COLO668 (cell line): ENCODE results near the gene CKS1B.

Experiments used
- DNase-seq: peaks from one replicate; lab custom pipeline; 2025; ENCODE audit not compliant: unreplicated experiment; lab: John Stamatoyannopoulos, UW

The CKS1B gene

GRCh38 chr1:154945160-154945961 is 29.1 kb upstream of the CKS1B start:
- no peak for DNase-seq

GRCh38 chr1:154945962-154946850 is 28.3 kb upstream of the CKS1B start:
- no peak for DNase-seq

- no peak for DNase-seq
These were observed 26.4 kb upstream of the CKS1B start for GRCh38 chr1:154948079-154948478.

- no peak for DNase-seq
These were observed 22.4 kb upstream of the CKS1B start for GRCh38 chr1:154951901-154952657.

DNA sequence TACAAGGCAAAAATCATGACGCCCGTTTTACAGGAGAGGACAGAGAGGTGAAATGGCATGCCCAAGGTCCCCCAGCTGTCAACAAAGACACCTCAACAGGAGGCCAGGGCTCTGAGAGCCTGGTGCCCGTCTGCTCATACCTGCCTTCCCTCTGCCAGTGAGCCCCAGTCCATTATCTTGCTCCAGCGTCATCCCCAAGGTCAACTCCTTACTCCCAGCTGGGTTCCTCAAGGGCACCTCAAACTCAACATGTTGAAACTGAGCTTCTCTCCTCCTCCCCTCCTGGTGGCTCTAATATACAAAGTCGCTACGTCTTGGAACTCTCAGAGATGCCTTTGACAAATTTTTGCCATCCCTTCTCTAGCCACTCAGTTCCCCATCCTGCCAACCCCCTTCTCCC is 21.8 kb upstream of the CKS1B start:
- DNase-seq: no peak

GRCh38 chr1:154953611-154954038 is 20.9 kb upstream of the CKS1B start:
- DNase-seq: no peak

- no peak for DNase-seq
These were observed 19.9 kb upstream of the CKS1B start for GRCh38 chr1:154954541-154954940.

DNA sequence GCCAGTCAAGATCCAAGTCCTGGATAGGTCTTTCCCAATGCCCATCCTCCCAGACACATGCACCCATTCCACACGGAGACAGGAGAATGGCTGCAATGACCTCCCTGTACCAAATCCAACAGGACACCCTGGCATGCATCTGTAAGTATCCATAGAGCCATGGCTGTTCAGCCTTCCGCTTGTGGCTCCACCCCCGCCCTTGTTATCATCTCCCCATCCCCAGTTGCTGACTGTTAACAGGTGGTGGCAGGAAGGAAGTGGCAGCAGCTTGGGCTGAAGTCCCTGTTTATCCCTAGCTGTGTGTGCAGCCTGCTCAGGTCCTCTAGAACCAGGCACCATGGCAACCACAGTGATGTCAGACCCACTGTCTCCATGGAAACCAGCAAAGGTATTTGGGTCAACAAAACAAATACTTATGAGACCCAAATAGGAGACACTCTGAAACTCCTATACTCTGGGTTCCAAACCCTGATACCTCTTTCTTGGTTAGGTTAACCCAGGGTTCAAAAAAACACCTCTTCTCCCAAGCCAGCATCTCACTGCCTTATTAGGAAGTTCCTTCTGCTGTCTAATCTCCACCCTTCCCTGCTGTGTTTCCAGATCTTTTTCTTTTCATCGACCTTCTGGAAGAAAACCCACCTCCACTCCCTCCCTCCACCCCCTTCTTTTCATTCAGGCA is 19.3 kb upstream of the CKS1B start:
- DNase-seq: peak; percentile 81

GRCh38 chr1:154955718-154956543 is 18.6 kb upstream of the CKS1B start, which contains the start of gene PBXIP1:
PBXIP1 (minus strand) TSS chr1:154956099; CDS start chr1:154953721, 2,378 bp downstream.
- DNase-seq: peak; percentile 75

DNA sequence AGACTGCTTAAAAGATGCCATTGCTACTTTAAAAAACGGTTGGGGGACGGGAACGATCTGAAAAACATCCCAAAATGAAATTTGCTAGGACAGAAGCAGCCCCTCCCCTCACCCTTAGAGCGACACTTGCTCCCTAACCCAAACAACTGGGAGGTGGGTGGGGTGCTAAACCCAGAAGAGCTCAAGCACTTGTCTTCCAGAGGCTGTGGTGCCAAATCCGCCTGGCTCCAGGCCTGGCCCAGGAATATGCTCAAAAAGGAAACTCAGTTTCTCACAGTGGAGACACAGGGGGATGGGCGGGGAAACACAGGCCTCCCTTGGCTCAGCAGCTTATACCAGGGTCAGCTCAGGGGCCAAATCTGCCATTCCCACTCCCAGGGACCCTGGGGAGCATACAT is 17.9 kb upstream of the CKS1B start:
- DNase-seq: no peak

GRCh38 chr1:154957091-154957657 is 17.3 kb upstream of the CKS1B start:
- DNase-seq: no peak

DNA sequence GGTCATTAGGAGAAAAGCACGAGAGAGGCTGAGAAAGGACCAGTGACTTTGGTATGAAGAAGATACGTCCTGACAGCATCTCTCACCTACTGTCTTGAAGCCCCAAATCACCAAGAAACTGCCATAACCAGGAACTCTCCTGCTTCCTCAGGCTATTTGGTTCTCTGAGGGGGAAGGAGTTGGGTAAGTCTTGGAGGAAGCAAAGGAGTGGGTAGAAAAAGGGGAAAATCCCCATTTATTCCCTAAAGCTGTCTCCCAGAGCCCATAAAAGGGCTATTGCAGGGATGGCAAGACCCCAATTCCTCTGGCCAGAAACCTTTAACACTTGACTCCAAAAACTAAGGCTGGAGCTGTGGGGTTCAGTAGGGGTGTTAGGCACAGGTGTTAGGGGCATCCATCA is 16.4 kb upstream of the CKS1B start:
- no peak for DNase-seq

GRCh38 chr1:154958681-154959425 is 15.6 kb upstream of the CKS1B start:
- no peak for DNase-seq

DNA sequence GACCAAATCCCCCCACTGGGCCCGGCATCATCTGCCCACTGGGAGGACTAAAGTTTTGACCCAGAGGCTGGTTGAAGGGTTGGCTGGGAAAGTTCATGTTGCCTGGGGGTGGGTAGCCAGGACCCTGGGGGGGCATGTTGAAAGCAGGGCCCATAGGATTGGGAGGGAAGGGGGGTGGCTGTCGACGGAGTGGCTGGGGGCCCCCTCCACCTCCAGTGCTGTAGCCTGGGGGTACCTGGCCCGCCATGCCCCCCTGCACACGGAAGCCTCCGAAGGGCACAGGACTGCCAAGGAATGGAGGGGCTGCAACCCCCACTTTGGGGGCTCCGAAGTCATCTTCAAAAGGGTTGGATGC is 15.1 kb upstream of the CKS1B start:
- DNase-seq: no peak

- DNase-seq: no peak
These were observed 13.9 kb upstream of the CKS1B start for GRCh38 chr1:154960446-154961136.

DNA sequence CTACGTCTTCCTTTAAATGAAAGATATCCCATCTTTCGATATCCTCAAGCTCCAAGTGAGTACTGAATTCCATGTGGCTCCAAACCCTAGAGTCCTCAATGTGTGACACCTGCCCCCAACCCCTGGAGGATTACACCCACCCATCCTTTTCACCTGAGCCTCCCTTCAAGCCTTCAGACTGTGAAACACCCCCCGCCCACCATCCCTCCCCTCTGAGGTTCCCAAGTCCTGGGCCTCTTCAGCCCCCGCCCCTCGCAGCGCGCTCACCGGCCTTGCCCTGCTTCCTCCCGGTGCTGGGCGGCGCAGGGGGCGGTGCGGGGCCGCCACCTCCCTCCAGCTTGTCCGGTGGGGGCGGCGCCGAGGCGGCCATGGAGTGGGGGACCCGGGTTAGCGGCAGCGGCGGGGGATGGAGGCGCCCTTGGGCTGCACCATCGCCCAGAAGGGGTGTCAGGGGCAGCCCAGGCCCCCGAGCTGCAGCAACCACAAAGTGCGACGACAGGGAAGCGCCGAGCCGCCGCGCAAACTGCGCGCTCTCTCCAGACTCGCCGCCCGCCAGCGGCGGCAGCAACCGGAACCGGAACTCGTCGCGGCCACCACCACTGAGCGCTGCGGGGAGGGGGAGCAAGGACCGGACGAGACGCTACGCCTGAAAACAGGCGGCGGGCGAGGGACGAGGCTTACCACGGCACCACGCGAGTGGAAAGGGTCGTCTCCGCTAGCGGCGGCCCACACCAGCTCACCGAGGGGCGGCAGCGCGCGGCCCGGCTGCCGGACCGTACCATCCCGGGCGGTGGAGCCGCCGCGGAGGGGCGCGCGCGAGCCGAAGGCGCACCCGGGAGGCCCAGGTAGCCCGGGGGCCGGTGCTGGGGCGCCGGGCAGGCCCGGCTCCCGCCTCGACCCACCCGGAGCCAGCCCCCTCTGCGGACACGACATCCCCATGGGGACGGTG is 13.0 kb upstream of the CKS1B start, which contains the start of gene PYGO2:
PYGO2 (minus strand) TSS at position 576 of the 949 bp plus-strand sequence; CDS start at position 370, 206 bp downstream.
- peak; percentile 90 for DNase-seq

DNA sequence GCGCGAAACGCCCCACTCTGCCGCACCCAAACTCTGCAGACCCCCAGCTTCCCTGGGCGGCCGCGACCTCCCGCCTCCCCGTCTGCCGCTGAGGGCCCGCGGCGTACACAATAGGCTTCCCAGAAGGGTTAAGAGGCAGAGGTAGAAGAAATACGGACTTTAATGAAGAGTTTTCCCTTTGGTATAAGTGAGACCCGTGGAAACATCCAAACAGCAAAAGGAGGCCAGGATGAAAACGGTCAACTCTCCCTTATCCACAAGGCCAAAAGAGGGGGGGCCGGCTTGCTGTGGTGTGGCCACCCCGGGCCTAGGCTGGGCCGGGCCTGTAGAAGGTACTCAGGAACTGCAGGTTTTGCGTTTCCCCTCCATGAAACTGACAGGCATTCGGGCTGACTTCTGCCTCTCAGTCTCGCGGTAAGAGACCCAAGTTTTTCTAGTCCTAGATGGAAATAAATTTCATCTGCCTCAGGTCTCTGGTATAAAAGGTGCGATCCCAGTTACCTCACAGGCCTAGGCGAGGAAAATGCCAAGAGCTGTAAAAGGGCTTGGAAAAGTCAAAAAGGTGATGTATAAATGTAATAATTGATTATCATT is 12.2 kb upstream of the CKS1B start:
- DNase-seq: peak; percentile 57
